ENCODE data around the gene RLBP1. TPM values are rescaled to one million over a fixed set of nuclear protein-coding genes. Genes with fewer than 3 reads are reported as not detected.
A peak's percentile ranks its signal among the peaks of the same experiment; 100 is the strongest.
"Not testable (repeated sequence)": the region's sequence is repeated elsewhere in the genome, so short reads cannot be mapped to it uniquely, and the experiment has no call there.

RLBP1 gene
- total and polyA plus RNA-seq, 2 experiments from 2014 or later = not detected

DNA sequence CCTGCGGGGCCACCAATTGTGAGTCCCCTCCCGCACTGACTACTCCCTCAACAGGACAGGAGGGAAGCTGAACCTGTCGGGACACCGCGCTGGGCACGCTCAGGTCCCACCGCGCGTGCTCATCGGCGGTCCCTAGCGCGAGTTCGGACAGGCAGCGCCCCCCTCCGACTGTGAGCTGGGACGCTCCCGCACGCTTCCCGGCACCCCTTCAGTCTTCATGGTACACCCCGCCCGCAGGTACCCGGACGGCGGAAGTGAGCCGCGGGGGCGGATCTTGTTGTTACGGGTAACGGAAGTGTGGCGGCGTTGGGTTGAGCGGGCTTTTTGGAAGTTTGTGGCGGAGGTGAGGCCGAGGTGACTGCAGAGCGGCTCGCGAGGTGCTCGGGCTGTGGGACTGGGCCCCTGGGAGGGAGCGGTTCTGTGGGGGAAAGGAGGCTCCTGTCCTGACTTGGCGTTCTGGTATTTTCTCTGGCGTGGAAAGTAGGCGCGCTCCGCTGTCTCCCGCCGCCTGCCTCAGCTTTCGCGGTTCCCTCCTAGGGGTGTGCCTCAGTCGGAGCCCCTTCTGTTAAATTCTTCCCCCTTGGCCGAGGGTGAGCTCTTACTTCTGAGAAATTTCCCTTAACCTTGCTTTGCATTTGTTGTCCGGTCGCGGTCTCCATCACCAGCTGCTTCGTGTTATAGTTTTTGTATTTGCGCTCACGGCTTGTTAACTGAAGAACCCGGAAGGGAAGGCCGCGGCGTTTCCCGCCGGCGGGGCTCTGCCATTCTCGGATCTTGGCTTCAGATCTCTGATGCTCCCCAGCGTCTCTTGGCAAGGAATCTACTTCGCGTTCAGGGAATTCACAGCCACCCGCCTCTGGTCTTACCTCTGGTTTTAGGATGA, 22.6 kb upstream of the RLBP1 start, which contains the start of gene FANCI:
TSS of gene FANCI (plus strand) at position 289 of the 883 bp plus-strand sequence. CDS start 3,669 bp downstream, outside the sequence.
- Histone ChIP-seq H3K4me3 (peak within 1 kb of the TSS; percentile 85), H3K9ac (peak within 1 kb of the TSS; percentile 88), H3F3A (ENCODE audit: insufficient read depth) (no peaks in the 10 kb centered on the region), H3K4me2 (ENCODE audit: unreplicated experiment) (peak within 1 kb of the TSS; percentile 96), H3K27ac (peak within 1 kb of the TSS; percentile 12), H3K36me3 (ENCODE audit: low read depth) (no peaks in the 10 kb centered on the region), H3K79me2 (ENCODE audit: insufficient read depth) (peaks cover 36% of the 10 kb centered on the region), H2AFZ (peak within 1 kb of the TSS; percentile 98), H4K20me1 (ENCODE audit: insufficient read depth) (no peaks in the 10 kb centered on the region), H3K4me1 (ENCODE audit: insufficient read depth) (peaks cover 7% of the 10 kb centered on the region), H3K9me3 (ENCODE audit: low read depth) (no peaks in the 10 kb centered on the region), H3K27me3 (replicated peaks; ENCODE audit: insufficient read depth) (no peaks in the 10 kb centered on the region), H3K9me2 (ENCODE audit: insufficient read depth) (no peaks in the 10 kb centered on the region)
- WGBS, 2 experiments (ENCODE audit: low coverage in 1 of 2, low lambda C conversion rate in 2 of 2, missing lambda C conversion rate in 2 of 2) = 1 to 2% methylated on average over 69 of the region's 69 CpGs
- peak; percentile 97 for DNase-seq
- in situ Hi-C loops (cut with MboI) = no loop called here
- TF ChIP-seq EZH2 (IDR thresholded peaks at IDR 0.05; ENCODE audit: insufficient read depth, poor library complexity, severe bottlenecking) (no peak), EZH2phosphoT487 (IDR thresholded peaks at IDR 0.05; ENCODE audit: insufficient read depth, low read depth) (no peak)

DNA sequence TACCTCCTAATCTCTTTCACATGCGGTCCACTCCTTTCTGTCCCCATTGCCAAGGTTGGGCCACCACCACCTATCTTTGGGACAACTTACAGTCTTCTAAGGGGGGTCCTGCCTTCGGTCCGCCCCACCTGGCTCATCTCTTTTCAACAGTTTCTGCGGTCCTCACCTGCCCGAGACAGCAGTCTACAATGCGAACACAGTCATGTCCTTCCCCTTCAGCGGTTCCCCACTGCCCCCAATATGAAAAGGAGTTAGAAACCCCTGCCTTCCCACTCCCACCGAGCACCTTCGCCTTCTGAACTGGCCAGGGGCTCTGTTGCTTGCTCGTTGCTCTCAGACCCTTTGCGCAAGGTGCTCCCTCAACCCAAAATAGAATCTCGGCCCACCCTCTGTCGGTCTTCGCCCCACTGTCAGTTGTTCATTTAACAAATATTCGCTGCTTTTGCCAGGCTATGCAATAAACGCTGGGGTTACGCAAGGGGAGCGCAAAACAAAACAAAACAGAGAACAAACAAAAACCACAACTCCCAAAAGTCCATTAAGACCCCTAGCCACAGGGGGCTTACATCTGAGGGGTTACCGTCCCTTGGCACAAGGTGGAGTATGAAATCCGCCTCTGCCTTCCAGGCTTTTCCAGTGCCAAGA, 21.8 kb upstream of the RLBP1 start:
- Histone ChIP-seq H2AFZ (peak overlapping the region; percentile 98), H3K4me3 (peak overlapping the region; percentile 85), H4K20me1 (ENCODE audit: insufficient read depth) (no peaks in the 10 kb centered on the region), H3K27ac (0 out of 2 replicates have a peak overlapping the region, but pooled peaks have one; percentile 12), H3K9me2 (ENCODE audit: insufficient read depth) (no peaks in the 10 kb centered on the region), H3K9ac (peak overlapping the region; percentile 88), H3K4me2 (ENCODE audit: unreplicated experiment) (peak overlapping the region; percentile 96), H3K79me2 (ENCODE audit: insufficient read depth) (peaks cover 36% of the 10 kb centered on the region), H3F3A (ENCODE audit: insufficient read depth) (no peaks in the 10 kb centered on the region), H3K4me1 (ENCODE audit: insufficient read depth) (peaks cover 7% of the 10 kb centered on the region), H3K9me3 (ENCODE audit: low read depth) (no peaks in the 10 kb centered on the region), H3K36me3 (ENCODE audit: low read depth) (no peaks in the 10 kb centered on the region), H3K27me3 (replicated peaks; ENCODE audit: insufficient read depth) (no peaks in the 10 kb centered on the region)
- TF ChIP-seq EZH2 (IDR thresholded peaks at IDR 0.05; ENCODE audit: insufficient read depth, poor library complexity, severe bottlenecking) = no peak
- TF ChIP-seq EZH2phosphoT487 (IDR thresholded peaks at IDR 0.05; ENCODE audit: insufficient read depth, low read depth) = no peak
- peak; percentile 78 for DNase-seq
- WGBS, 2 experiments (ENCODE audit: low coverage in 1 of 2, low lambda C conversion rate in 2 of 2, missing lambda C conversion rate in 2 of 2) = 37 to 40% methylated on average over 20 of the region's 20 CpGs
- in situ Hi-C loops (cut with MboI) = no loop called here

DNA sequence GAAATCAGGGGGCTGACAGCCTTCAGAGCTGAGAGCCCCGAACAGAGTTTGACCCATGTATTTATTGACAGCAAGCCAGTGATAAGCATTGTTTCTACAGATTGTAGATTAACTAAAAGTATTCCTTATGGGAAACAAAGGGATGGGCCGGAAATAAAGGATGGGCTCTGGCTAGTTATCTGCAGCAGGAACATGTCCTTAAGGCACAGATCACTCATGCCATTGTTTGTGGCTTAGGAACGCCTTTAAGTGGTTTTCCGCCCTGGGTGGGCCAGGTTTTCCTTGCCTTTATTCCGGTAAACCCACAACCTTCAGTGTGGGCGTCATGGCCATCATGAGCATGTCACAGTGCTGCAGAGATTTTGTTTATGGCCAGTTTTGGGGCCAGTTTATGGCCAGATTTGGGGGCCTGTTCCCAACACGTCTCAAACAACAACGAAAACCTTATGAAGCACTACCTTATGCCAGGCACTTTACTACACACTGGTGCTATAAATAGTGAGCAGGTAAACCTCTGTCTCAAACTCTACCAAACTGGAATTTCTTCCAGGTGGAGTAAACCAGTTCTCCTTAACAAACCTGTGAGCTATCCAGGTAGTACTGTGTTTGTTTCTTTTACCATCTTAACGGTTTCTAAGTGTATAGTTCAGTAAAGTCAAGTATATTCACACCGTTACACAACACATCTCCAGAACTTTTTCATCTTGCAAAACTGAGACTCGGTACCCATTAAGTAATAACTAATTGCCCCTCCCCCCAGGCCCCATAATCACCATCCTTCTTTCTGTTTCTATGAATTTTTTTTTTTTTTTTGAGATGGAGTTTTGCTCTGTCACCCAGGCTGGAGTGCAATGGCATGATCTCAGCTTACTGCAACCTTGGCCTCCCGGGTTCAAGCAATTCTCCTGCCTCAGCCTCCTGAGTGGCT, 18.8 kb upstream of the RLBP1 start:
- H3K4me1 ChIP-seq (ENCODE audit: insufficient read depth); H4K20me1 ChIP-seq (ENCODE audit: insufficient read depth); H2AFZ ChIP-seq; H3K4me2 ChIP-seq (ENCODE audit: unreplicated experiment); in situ Hi-C loops (cut with MboI); H3K9ac ChIP-seq; H3K27ac ChIP-seq; H3K4me3 ChIP-seq; H3K9me3 ChIP-seq (ENCODE audit: low read depth); H3K27me3 ChIP-seq (replicated peaks; ENCODE audit: insufficient read depth); H3K36me3 ChIP-seq (ENCODE audit: low read depth); H3F3A ChIP-seq (ENCODE audit: insufficient read depth); DNase-seq; H3K79me2 ChIP-seq (ENCODE audit: insufficient read depth); H3K9me2 ChIP-seq (ENCODE audit: insufficient read depth): not testable (repeated sequence)
- WGBS, 2 experiments (ENCODE audit: low coverage in 1 of 2, low lambda C conversion rate in 2 of 2, missing lambda C conversion rate in 2 of 2) = 70 to 79% methylated on average over 12 of the region's 12 CpGs

DNA sequence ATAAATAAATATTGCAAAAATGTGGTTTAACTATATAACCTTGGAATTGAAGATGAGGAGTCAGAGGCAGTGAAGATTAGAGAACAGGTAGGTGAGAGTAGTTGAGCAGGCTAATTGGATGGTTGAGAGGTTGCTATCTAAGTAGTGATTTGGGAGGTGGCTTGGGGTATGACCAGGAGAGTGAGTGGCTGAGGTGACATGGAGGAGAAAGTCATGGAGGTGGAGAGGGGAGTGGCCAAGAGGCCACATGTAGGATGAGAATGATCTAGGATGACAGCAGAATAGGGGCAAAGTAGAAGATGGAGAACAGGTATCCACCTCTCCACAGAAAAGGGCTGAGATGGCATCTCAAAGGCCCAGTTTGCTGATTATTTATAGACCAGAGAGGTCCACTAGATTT, 10.5 kb upstream of the RLBP1 start:
- Histone ChIP-seq H3K27me3 (replicated peaks; ENCODE audit: insufficient read depth) (peaks cover 3% of the 10 kb centered on the region; the same call in 1 of the 2 replicates), H3K36me3 (ENCODE audit: low read depth) (no peaks in the 10 kb centered on the region), H3K79me2 (ENCODE audit: insufficient read depth) (no peaks in the 10 kb centered on the region), H4K20me1 (ENCODE audit: insufficient read depth) (no peaks in the 10 kb centered on the region), H3K9ac (no peak overlapping the region), H2AFZ (no peak overlapping the region), H3K4me2 (ENCODE audit: unreplicated experiment) (no peak overlapping the region), H3K9me2 (ENCODE audit: insufficient read depth) (no peaks in the 10 kb centered on the region), H3K4me1 (ENCODE audit: insufficient read depth) (peaks cover 9% of the 10 kb centered on the region; the same call in 1 of the 2 replicates), H3K4me3 (no peak overlapping the region), H3F3A (ENCODE audit: insufficient read depth) (no peaks in the 10 kb centered on the region), H3K9me3 (ENCODE audit: low read depth) (no peaks in the 10 kb centered on the region), H3K27ac (no peak overlapping the region)
- TF ChIP-seq EZH2phosphoT487 (IDR thresholded peaks at IDR 0.05; ENCODE audit: insufficient read depth, low read depth) (no peak), EZH2 (IDR thresholded peaks at IDR 0.05; ENCODE audit: insufficient read depth, poor library complexity, severe bottlenecking) (no peak)
- in situ Hi-C loops (cut with MboI) = no loop called here
- DNase-seq = no peak

All from GM23248 (cell line).